Esophagus mucosa (tissue), 1 donor: ENCODE measurements around the gene COG5. TPM values are rescaled to one million over a fixed set of nuclear protein-coding genes. Genes with fewer than 3 reads are reported as not detected.
A peak's percentile ranks its signal among the peaks of the same experiment; 100 is the strongest.

Source experiments
- ATAC-seq: fragments of 200-7000 bp; cut with Tn5 transposase; one replicate; pipeline ENCODE4 v1.9.1; 2020
- total RNA-seq: library from RNA; stranded (reverse); gene quantifications from one replicate; pipeline ENCODE4 v1.2.4, GENCODE V29; 2023
- donor health status: DM: yes; HTN: yes; CAD: no.

COG5 gene
- total RNA-seq, 1 donor from 2014 or later = 20.9 TPM

DNA sequence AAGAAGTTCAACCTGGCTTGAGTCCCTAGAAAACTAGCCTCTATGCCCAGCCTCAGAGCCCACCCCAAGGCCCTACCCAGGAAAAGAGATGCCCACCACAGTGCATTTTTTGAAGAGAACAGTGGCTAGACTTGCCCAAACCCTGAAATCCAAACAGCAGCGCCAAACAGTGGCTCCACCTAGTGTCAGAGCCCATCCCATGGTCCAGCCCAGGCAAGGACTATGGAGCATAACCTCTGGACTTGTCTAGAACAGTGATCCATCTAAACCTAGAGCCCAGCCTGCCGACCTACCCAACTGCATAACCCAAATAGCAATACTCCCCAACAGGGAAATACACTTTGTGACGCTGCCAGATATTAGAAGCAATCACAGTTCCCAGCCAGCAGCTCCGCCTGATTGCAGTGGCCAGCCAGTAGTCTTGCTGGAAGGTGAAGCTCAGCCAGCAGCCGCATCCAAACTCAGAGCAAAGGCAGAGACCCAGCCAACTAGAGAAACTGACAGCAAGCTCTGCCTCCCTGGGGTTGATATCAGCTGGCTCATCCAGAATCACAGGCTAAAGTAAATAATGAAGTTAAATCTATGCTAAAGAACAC, 350.4 kb downstream of the COG5 start:
- ATAC-seq = no peak

DNA sequence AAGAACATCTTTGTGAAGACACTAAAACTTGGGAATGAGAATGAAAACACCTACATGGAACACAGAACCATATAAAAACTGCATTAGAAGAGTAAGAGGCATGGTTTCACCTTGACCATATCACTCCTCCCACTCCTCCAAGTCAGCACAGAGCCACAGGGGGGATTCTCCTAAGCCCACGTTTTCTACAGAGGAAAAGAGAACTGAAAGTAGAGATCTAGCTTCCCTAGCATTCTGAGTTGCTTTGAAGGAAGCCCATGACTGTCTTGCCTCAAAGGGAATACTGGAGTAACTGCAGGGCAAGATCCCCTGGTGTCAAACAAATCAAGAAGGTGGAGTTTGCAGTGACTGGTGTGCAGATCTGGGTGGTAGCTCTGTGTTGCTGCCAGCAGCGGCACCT, 351.0 kb downstream of the COG5 start:
- ATAC-seq = no peak

DNA sequence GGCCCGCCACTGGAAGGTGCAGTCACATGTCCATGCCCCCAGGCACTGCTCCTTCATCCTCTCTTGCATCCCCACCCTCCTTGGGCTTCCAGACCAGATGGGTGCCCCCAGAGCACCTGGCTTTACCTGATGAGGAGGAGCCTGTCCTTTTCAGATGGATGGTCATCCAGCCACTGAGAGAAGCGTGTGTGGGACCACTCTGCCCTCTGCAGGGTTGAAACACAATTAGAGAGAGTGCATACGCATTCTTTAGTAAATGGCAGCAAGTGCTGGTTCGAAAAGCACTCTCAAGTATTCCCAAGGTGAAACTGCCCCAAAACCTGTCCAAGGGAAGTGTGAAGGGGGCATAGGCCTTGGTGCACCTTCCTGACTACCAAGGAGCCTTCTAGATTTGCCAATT, 353.3 kb downstream of the COG5 start:
- ATAC-seq = no peak

DNA sequence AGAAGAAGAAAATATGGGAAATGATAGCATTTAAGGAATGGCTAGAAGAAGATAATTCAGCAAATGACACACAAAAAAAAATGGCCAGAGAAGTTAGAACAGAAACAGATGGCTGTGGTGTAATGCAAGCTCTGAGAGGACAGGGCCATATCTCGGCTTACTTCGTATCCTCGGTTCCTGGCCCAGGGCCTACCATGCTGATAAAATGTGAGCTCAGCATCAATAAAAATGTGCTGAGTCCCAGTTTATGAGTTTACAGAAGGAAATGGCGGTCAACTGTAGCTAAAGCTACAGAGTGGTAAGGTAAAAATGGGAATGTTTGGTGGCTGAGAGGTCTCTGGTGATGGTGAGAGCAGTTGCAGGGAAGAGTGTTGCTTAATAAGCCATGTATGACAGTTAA, 354.2 kb downstream of the COG5 start:
- ATAC-seq = no peak

DNA sequence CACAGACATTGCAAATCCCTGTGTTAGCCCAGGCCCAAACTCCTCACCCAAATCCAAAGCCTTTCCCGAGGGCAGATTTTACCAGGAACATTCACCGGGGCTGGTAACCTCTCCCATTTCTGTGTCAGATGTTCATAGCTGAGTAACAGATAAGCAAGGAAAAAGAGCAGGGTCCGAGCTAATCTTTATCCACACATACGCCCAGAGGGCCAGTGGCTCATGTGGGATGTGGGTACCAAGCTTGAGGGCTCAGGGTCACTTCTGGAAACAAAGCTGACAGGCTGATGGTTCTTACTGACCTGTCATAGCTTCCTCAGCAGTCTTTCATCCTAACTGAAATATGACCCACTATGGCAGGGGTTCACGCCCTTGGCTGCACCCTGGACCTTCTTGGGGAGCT, 355.2 kb downstream of the COG5 start:
- ATAC-seq = no peak

DNA sequence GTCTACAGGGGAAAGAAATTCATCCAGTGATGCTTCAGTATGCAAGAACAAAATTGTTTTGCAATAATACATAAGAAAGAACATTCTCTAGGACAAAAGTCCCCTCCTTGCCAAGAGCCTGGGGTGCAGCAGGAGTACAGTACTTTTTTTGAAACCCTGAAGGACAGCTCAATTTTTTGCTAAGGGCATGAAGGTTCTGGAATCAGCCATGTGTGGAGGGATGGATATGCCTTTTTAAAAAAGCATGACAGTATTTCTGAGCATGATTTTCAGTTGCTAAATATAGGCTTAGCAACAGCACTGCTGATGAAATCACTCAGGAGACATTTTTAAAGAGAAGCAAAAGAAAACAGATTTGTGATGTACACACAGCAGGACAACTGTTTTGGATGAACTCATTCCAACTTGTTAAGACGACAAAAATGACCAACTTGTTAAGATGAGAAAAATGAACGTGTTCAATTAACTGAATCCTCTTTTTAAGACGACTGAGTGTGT, 355.6 kb downstream of the COG5 start:
- ATAC-seq = no peak

DNA sequence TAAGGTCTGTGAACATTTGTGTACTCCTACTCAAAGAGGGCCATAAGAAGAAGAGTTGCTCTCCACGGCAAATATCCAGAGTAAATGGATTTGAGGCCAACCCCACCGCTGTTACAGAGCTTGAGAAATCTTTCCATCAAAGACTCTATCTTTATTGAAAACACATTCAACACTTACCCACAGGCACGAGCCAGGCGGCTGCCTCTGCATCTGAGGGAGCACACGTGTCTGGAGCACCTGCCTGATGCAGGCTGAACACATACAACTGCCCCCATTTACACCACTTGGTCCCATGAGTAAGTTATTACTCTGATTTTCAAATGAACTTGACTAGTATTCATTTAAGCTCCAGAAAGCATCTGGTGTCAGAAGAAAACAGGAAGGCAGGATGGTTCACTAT, 356.3 kb downstream of the COG5 start:
- ATAC-seq = no peak

DNA sequence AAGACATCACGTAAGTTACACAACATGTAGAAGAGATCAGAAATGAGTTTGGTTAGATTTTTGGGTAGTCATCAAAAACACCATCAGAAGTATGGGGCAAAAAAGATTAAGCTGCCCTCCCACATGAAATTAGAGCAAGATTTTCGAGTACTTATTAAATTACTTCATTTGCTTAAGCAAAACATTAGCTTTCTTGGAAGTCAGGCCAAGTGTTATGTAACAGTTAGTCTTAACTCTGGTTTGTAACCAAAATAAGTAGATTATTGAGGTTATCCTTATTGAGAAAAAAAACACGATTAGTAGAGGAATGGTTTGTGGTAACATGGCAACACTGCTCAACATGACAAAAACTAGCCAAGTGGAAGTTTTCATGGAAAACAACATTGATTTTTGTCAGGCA, 357.0 kb downstream of the COG5 start:
- ATAC-seq = no peak

DNA sequence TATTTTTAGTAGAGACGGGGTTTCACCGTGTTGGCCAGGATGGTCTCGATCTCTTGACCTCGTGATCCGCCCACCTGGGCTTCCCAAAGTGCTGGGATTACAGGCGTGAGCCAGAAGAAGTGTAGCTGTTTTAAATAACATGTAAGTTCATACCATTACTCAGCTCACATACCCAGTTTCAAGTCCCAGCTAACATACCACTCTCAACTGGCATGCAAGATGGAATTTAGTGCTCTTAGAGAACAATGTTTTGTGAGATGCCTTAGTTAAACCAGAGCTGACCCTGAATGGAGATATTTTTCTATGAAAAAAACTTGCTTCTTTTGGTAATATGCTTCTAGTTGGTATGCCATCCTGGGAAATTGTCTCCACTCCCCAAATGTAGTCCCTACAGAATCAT, 357.6 kb downstream of the COG5 start:
- no peak for ATAC-seq

DNA sequence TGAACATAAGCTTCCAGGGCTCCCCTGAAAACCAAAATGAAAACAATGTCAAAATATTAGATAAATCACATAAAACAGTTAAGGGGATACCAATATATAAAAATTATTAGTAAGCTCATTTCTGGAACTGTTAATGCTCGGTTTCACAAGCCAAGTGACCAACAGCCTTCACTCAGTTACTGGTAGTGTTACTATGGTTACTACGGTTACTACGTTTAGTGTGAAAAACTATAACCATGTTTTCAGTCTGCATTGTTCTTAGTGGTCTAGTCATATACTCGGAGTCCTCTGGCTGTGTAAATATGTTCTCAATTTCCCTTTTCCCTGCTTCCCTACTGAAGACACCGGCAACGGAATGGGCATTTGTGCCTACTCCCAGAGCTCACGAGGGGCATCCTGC, 360.1 kb downstream of the COG5 start:
- no peak for ATAC-seq

DNA sequence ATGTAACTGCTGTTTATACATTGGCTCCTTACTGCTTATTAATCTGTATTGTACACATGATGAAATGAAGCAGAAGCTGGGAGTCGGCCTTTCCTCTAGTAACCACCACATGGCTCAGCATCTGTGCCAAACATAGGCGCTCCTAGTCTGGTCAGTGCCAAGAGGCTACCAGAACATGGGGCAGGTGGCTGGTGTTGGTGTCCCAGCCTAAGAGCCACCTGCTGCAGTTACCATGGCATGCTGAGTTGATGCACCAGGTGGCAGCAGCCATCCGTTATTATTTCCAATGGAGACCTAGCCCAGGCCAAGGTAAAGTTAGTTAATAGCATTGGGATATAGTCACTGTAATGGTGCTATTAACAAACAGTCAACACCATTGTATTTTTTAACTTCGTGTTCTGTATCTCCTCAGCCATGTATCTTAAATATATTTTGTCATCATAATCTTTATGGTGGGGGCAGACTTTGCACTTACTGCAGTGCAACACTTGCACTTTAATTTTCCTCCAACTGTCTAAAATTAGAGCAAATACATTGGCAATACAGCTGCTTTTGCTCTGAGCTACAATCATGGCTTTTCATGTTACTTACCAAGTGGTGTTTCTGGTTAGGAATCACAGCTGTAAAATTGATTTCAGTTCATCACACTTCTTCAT, 361.8 kb downstream of the COG5 start:
- ATAC-seq = peak; percentile 74

DNA sequence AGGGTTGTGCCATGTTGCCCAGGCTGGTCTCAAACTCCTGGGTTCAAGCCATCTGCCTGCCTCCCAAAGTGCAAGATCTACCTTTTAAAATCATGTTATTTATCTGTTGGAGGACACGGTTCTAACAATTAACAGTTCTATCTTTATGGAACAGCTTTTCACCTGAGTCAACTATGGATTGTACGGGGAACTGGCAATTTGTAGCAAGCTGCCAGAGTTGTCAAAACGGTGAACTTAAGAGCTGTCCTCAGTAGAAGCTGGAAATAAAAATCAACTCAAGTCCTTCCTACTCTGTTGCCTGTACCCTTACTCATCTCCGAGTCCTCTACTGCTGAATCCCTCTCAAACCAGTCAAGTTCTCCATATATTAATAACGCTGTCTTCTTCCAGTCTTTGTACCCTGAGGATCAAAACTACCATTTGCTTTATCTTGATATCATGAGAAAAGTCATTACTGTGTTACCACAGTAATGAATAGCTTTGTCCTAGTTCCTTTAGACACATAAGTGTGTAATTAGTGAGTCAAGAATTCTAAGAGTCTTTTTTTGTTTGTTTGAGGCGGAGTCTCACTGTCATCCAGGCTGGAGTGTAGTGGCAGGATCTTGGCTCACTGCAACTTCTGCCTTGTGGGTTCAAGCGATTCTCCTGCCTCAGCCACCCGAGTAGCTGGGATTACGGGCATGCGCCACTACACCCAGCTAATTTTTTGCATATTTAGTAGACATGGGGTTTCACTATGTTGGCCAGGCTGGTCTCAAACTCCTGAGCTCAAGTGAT, 366.7 kb downstream of the COG5 start:
- ATAC-seq = peak; percentile 53

DNA sequence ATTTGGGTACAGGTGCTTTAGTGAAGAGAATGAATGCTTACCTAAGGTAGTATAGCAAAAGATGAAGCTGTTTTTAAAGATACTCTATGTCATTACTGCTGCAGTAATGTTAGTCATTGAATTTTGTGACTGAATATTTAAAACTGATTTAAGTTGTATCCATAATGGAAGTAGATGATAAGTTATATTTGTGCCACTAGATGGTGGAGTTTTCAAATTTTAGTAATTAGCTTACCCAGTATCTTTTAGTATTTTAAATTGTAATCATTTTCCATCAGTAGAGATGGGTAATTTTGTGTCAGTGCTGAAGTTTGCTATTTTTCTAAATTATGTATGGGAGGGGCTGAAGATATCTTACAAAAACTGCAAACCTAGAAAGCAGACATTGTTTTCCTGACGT, 369.7 kb downstream of the COG5 start:
- ATAC-seq = no peak

DNA sequence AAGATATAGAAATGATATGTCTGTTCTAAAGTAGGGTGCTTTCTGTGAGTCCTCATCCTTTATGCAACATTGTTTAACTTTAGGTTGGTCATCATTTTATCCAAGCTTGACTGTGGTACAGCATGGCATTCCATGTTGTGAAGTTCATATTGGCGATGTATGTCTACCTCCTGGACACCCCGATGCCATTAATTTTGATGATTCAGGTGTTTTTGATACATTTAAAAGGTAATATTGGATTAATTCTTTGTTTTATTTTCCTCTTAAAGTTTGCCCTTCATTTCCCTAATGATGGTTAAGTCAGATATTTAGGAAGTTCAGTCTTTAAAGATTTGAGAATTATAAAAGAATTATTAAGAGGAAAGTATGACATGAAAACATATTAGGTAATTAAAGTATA, 373.6 kb downstream of the COG5 start:
- ATAC-seq = no peak

DNA sequence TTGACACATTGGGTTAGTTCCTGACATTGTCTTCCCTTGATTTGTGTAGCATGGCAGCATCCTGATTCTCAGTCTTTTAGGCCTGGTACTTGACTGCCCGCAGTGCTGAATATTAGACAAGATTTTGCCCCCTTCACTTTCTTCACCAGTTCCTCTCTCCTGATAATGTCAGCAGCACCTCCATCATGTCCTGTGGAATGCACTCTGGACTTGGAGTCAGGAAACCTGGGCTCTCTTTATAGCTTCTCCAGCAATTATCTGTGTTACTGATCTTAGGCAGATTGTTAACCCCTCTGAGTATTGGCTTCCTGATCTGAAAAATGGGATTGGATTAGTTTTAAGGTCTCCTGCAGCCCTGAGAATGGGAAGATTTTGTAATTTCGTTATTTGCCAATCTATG, 375.9 kb downstream of the COG5 start:
- no peak for ATAC-seq

DNA sequence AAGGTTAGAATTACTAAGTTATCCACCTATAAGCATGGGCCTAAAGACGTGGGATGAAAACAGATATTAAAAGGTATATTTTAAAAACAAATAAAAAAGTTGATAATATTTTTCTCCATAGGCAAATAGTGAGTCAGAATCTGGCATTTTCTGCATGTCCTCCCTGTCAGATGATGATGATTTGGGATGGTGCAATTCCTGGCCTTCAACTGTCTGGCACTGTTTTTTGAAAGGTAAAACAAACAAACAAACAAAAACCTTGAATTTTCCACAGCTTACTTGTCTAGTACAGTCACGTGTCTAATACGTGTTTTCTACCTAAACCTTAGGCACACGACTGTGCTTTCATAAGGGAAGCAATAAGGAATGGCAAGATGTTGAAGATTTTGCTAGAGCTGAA, 377.5 kb downstream of the COG5 start:
- ATAC-seq = no peak

DNA sequence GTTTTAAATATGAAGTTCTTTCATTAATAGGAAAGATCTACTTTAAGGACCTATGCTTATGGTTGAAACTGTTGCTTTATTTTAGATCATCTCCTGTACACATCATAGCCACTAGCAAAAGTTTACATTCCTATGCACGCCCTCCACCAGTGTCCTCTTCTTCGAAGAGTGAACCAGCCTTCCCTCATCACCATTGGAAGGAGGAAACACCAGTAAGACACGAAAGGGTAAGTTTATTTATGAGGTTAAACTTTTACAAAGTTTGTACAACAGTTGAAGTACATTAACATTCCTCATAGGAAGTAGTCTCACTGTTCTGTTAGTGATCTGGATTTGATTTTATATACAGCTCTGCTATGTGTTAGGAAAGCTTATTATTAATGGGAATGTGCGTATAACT, 378.0 kb downstream of the COG5 start:
- ATAC-seq = no peak

DNA sequence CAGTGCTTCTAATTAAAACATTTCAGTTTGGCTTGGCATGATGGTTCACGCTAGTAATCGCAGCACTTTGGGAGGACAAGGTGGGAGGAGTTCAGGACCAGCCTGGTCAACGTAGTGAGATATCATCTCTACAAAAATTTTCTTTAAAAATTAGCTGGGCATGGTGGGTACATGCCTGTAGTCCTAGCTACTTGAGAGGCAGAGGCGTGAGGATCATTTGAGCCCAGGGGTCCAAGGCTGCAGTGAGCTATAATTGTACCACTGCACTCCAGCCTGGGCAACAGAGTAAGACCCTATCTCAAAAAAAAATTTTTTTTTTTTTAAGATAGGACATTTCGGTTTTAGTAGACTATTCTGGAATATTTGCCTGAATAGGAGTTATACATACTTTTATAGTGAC, 382.5 kb downstream of the COG5 start:
- ATAC-seq = no peak

DNA sequence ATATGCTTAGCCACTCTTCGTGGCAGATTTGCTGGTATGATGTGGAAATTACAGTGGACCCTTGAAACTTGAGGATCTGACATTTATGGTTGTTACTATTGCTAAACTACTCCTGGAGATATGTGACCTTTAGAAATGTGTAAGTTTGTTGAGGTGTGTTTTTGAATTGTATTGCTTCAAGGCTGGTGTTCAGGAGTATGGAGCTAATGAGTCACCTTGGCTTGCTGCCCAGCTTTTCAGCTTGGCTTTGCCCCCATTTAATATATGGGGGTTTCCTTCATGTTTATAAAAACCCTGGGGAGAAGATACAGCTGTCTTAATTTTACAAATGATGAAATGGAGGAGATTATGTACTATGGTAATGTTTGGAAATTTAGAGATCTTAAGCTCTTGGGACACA, 383.3 kb downstream of the COG5 start:
- ATAC-seq = no peak

DNA sequence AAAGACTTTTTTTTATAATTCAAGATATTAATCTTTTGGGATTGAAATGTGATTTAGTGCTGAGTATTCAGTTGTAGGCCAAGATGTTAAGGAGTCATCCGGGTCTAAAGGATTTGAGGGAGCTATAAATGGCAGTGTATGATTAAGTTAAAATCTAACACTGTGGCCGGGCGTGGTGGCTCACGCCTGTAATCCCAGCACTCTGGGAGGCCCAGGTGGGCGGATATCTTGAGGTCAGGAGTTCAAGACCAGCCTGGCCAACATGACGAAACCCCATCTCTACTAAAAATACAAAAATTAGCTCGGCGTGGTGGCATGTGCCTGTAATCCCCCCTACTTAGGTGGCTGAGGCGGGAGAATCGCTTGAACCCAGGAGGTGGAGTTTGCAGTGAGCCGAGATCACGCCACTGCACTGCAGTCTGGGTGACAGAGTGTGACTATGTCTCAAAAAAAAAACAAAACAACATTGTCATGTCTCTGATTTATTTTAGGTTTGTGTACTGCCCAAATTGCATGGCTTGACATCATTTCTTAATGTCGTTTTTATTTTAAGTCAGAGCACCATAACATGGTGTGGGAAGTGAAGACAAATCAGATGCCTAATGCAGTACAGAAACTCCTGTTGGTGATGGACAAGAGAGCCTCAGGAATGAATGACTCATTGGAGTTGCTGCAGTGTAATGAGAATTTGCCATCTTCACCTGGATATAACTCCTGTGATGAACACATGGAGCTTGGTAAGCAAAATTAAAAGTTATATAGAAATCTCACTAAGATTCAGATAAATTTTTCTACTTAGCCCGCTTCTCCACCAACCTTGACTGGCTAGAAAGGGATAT, 384.2 kb downstream of the COG5 start:
- ATAC-seq = peak; percentile 63

DNA sequence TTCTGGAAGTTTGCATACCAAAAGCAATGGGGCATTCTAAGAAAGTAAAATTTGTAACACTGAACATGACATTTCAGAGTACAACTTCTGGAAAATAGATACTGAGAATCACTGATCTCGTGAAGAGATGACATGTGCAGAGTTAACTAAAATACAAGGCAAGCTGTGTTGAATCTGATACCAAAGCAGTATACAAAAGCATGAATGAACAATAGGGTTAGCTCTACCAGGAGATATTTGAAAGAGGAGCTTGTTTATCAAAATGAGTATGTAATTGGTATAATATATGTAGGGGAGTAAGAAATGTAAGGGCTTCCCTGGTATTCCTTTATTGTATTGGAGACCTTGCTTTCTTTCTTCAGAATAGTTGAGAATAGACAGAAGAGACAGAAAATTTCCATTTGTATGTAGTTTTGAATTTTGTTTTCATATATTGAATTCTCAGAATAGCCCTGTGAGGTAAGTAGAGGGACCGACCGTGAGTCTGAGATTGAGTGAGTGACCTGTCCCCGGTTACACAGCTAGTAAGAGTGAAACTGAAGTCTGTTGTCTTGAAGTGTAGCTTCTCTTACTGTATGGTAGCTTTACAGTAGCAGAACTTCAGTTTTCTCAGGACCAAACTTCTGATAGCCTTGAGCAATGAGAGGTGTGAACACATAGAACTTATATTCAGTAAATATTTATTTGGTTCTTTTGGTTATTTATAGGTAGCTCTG, 389.9 kb downstream of the COG5 start:
- no peak for ATAC-seq

DNA sequence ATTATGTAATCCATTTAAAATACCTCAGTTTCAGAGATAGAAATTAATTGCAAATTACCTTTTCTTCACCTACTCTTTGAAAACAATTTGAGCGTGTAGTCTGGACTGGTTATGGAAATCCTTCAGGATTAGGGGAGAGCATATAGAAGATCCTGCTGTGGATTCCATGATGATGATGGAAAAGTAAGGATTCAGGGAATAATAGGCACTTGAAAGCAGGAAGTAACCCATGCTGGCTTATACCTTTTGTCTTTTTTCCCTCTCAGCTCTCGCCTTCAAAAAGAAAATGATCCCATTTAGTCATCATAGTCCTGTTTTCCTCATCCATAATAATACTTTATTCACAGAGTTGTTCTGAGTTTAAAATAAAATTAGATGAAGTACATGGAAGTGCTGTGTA, 390.5 kb downstream of the COG5 start:
- no peak for ATAC-seq
